Vagina (tissue), 2 donors: ENCODE data around the gene JMJD4. TPM values are rescaled to one million over a fixed set of nuclear protein-coding genes. Genes with fewer than 3 reads are reported as not detected.

Source experiments
- DNase-seq, 2 donors: peaks; one replicate each; pipeline ENCODE4 v3.0.0-alpha.2; 2017; ENCODE audit errors: extremely low spot score in 2 of 2
- H3K27ac ChIP-seq: fragments of 200-600 bp; sonication (generic); one replicate; pipeline ENCODE4 v1.5.1; 2019
- H3K27me3 ChIP-seq: fragments of 200-600 bp; sonication (generic); one replicate; pipeline ENCODE4 v1.5.1; 2019
- H3K36me3 ChIP-seq, 2 donors: fragments of 200-600 bp; sonication (generic); one replicate each; pipeline ENCODE4 v1.5.1; 2017 to 2019
- H3K4me1 ChIP-seq: fragments of 200-600 bp; sonication (generic); one replicate; pipeline ENCODE4 v1.5.1; 2019
- H3K4me3 ChIP-seq, 2 donors: fragments of 200-600 bp; sonication (generic); 1 replicate in 1 of 2; 2 replicates in 1 of 2; pipeline ENCODE4 v1.5.1; 2016 to 2019
- H3K9me3 ChIP-seq: fragments of 200-600 bp; sonication (generic); one replicate; pipeline ENCODE4 v1.5.1; 2019
- CTCF ChIP-seq, 3 experiments: fragments of 450-650 bp in 2 of 3; fragments of 200-600 bp in 1 of 3; sonication (generic) in 1 of 3; IDR thresholded peaks; one replicate each; pipeline ENCODE4 v1.5.1; 2017 to 2019; ENCODE audit warnings: antibody characterized with exemption in 3 of 3, mild to moderate bottlenecking in 2 of 3, moderate library complexity in 2 of 3
- POLR2A ChIP-seq, 2 donors: fragments of 450-650 bp; IDR thresholded peaks; one replicate each; pipeline ENCODE4 v1.6.1; 2017; ENCODE audit warnings: antibody characterized with exemption in 2 of 2, mild to moderate bottlenecking in 2 of 2, moderate library complexity in 2 of 2
- POLR2AphosphoS5 ChIP-seq, 2 donors: sonication (generic); formaldehyde crosslinking; IDR thresholded peaks; one replicate each; pipeline ENCODE4 v1.9.0; 2017; ENCODE audit warnings: antibody characterized with exemption in 2 of 2, mild to moderate bottlenecking in 2 of 2, low read depth in 1 of 2; ENCODE audit not compliant: insufficient read depth in 1 of 2
- intact Hi-C: fragments of 100-400 bp; cut with DNase I; formaldehyde crosslinking; loops from one replicate; pipeline ENCODE4 v1.15.1; 2023
- total RNA-seq: library from RNA; depleted of rRNA; stranded (reverse); fragments of >200 nt; gene quantifications from one replicate; pipeline ENCODE4 v1.2.3, GENCODE V29; 2016

JMJD4 gene
- total RNA-seq, 1 donor from 2014 or later: 18.2 TPM

- H3K4me3 ChIP-seq: no peak overlapping the region
- H3K9me3 ChIP-seq: no peaks in the 10 kb centered on the region
- no peak for DNase-seq
- no peak overlapping the region for H3K27ac ChIP-seq
- peaks cover 0 to 33% of the 10 kb centered on the region in 2 donors for H3K36me3 ChIP-seq
- intact Hi-C loops: no loop called here
- no peaks in the 10 kb centered on the region for H3K4me1 ChIP-seq
- TF ChIP-seq POLR2A (IDR thresholded peaks at IDR 0.05) (no peak), POLR2AphosphoS5 (IDR thresholded peaks at IDR 0.05; ENCODE audit: insufficient read depth in 1 of 2, low read depth in 1 of 2) (no peak), CTCF (IDR thresholded peaks at IDR 0.05) (no peak)
- no peaks in the 10 kb centered on the region for H3K27me3 ChIP-seq
Measured at GRCh38 chr1:227769047-227769935, 34.2 kb upstream of the JMJD4 start.

- H3K36me3 ChIP-seq: peaks cover 0 to 33% of the 10 kb centered on the region in 2 donors
- intact Hi-C loops: no loop called here
- H3K4me1 ChIP-seq: peaks cover 3% of the 10 kb centered on the region
Measured at GRCh38 chr1:227768640-227769039, 33.5 kb upstream of the JMJD4 start.

GRCh38 chr1:227768125-227768439 lies 33.0 kb upstream of the JMJD4 start:
- H3K27ac ChIP-seq: no peak overlapping the region
- TF ChIP-seq POLR2AphosphoS5 (IDR thresholded peaks at IDR 0.05; ENCODE audit: insufficient read depth in 1 of 2, low read depth in 1 of 2) (no peak), CTCF (IDR thresholded peaks at IDR 0.05) (no peak), POLR2A (IDR thresholded peaks at IDR 0.05) (no peak)
- peaks cover 9% of the 10 kb centered on the region for H3K4me1 ChIP-seq
- H3K27me3 ChIP-seq: no peaks in the 10 kb centered on the region
- H3K9me3 ChIP-seq: no peaks in the 10 kb centered on the region
- intact Hi-C loops: no loop called here
- DNase-seq: no peak
- no peak overlapping the region for H3K4me3 ChIP-seq
- H3K36me3 ChIP-seq: peaks cover 0 to 33% of the 10 kb centered on the region in 2 donors

More at GRCh38 chr1:227768640-227769039, 33.5 kb upstream of the JMJD4 start:
- Histone ChIP-seq H3K27ac (no peak overlapping the region), H3K27me3 (no peaks in the 10 kb centered on the region), H3K4me3 (no peak overlapping the region), H3K9me3 (no peaks in the 10 kb centered on the region)
- no peak for DNase-seq
- TF ChIP-seq POLR2A (IDR thresholded peaks at IDR 0.05): no peak
- TF ChIP-seq CTCF (IDR thresholded peaks at IDR 0.05): no peak
- TF ChIP-seq POLR2AphosphoS5 (IDR thresholded peaks at IDR 0.05; ENCODE audit: insufficient read depth in 1 of 2, low read depth in 1 of 2): no peak

GRCh38 chr1:227767401-227768124 lies 32.5 kb upstream of the JMJD4 start:
- no peak for DNase-seq
- Histone ChIP-seq H3K27me3 (no peaks in the 10 kb centered on the region), H3K36me3 (peaks cover 0 to 33% of the 10 kb centered on the region in 2 donors), H3K27ac (no peak overlapping the region), H3K4me3 (no peak overlapping the region), H3K4me1 (peaks cover 14% of the 10 kb centered on the region), H3K9me3 (no peaks in the 10 kb centered on the region)
- intact Hi-C loops: no loop called here
- TF ChIP-seq POLR2A (IDR thresholded peaks at IDR 0.05): no peak
- TF ChIP-seq POLR2AphosphoS5 (IDR thresholded peaks at IDR 0.05; ENCODE audit: insufficient read depth in 1 of 2, low read depth in 1 of 2): no peak
- TF ChIP-seq CTCF (IDR thresholded peaks at IDR 0.05): no peak
